NCI-H446 treated with DMSO at 0.1 percent for 48 hours (cell line): ENCODE results near the gene EIF4A3.
"Not testable (repeated sequence)": the region's sequence is repeated elsewhere in the genome, so short reads cannot be mapped to it uniquely, and the experiment has no call there.

Experiments used
- DNase-seq: peaks from one replicate; lab custom pipeline; 2025; lab: John Stamatoyannopoulos, UW

The EIF4A3 gene

DNA sequence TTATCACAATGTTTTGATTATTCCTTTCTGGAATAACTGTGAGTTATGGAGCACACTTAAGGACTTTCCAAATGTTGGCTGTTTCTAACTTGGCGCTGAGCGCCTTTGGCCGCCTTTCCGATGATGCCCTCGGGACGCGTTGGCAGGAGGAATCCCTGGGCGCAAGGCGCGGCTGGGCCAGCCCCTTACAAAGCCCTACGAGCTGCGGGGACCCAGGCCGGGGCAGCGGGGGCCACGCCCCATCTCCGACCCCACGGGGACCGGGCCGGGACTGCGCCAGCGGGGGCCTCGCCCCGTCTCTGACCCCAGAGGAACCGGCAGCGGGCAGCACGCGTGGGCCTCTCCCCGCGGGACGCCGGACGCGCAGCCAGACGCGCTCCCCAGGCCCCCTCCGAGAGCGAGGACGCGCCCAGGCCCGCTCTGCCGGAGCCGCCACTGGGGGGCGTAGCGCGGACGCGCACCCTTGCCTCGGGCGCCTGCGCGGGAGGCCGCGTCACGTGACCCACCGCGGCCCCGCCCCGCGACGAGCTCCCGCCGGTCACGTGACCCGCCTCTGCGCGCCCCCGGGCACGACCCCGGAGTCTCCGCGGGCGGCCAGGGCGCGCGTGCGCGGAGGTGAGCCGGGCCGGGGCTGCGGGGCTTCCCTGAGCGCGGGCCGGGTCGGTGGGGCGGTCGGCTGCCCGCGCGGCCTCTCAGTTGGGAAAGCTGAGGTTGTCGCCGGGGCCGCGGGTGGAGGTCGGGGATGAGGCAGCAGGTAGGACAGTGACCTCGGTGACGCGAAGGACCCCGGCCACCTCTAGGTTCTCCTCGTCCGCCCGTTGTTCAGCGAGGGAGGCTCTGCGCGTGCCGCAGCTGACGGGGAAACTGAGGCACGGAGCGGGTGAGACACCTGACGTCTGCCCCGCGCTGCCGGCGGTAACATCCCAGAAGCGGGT is 45.6 kb downstream of the EIF4A3 start, which contains the start of gene GAA:
TSS of gene GAA (plus strand) at position 571 of the 935 bp plus-strand sequence. CDS start 3,006 bp downstream, outside the sequence.
- peak; percentile 64 for DNase-seq

DNA sequence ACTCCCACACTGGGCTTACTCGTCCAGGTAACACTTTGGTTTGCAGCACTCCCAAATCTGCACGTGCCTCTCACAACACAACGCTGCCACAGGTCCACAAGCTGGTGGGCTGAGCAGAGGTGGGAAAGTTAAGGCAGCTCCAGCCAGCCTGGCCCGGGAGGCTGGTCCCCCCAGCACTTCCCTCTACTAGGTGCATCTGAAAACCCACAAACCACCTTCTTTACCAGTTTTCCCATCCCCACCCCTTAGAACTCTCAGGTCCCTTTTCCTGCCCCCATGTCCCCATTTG is 46.9 kb downstream of the EIF4A3 start:
- DNase-seq, result no peak

DNA sequence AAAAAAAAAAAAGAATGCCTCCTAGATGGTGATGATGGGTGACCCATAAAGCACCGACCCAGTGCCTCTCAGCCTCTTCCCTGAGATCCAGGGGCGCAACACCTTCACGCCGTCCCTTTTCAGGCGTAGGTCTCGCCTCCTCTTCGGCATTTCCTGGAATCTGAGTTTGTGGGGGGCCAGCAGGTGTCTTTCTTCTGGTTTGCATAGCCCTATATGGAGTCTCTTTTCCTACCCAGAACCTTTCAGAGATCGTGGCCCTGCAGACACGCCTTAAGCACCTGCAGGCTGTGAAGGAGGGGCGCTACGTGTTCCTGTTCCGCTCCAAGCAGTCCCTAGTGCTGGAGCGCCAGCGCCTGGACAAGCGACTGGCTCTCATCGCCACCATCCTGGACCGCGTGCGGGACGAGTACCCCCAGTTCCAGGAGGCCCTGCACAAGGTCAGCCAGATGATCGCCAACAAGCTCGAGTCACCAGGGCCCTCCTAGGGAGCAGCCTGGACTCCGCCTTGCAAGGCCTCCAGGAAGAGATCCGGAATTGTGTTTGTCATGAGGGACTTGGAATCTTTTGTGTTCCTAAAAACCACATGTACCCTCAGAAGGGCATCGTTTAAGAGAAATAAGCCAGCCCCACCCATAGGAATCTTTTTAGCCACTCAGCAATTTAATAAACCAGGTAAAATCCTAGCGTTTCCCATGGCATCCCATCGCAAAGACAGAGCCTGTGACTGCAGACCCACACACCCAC is 47.5 kb downstream of the EIF4A3 start:
- no peak for DNase-seq

DNA sequence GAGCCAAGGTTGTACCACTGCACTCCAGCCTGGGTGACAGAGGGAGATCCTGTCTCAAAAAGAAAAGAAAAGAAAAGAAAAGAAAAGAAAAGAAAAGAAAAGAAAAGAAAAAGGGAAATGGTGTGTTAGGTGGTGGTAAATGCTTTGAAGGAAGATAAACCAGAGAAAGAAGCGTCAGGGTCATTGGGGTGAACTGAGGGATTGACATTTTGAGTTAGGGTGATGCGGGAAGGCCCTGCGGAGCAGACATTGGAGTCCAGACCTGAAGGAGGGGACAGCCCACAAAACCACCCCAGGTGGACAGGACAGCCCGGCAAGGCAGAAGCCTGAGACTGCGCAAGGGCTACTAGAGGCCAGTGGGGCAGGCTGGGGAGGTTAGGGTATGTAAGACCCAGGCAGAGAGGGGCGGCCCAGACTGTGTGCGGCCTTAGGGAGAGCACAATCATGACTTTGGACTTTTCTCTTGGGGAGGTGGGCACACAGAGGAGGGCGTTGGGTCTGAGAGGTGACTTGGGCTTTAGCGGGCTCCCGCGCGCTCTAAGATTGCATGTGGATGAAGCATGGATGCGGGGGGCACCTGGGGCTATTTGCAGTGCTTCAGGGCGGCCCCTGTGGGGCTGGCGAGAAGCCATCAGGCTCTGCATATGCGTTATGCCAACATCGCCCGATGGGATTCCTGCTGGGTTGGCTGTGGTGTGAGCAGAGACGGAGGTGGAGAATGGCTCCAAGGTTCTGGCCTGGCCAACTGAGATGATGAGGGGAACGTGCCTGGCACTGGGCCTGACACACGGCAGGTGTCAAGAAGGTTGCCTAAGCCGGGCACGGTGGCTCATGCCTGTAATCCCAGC is 48.9 kb downstream of the EIF4A3 start:
- no peak for DNase-seq

DNA sequence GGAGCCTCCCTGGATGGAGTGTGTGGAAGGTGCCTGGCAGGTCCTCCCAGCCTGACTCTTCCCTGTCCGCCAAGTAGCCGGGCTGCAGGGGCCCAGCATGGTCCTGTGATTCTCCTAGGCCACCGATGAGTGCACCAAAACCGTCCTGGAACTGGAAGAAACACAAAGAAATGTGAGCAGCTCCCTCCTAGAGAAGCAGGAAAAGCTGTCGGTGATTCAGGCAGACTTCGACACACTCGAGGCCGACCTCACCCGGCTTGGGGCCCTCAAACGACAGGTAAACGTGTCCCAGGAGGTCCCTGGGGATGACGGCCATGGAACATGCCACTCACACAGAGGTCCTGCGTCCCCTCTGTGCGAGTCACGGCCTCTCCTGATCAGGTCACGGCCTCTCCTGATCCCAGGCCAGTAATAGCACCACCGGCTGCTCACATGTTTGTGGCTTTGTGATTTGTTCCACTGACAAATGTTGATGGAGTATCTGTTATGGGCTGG is 49.8 kb downstream of the EIF4A3 start:
- DNase-seq, result no peak

DNA sequence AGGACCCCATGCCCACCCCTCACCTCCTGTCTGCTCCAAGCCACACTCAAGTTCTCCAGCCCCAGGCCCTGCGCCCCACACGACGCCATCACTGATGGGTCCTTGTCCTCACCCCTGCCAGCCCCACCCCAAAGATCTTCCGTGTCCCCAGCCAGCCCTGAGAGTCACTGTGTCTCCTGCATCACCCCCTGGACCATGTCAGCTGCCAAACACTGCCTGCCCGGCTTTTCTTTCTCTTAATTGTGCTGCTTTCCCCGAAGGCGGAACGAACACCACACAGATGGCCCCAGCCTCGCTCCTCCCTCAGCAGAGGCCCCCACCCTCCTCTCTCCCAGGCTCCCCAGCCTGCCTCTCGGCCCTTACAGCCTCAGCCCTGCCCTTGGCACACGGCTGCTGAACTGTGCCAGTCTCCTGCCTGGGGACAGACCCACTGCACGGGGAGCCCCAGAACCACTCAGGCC is 50.3 kb downstream of the EIF4A3 start:
- DNase-seq, result no peak

DNA sequence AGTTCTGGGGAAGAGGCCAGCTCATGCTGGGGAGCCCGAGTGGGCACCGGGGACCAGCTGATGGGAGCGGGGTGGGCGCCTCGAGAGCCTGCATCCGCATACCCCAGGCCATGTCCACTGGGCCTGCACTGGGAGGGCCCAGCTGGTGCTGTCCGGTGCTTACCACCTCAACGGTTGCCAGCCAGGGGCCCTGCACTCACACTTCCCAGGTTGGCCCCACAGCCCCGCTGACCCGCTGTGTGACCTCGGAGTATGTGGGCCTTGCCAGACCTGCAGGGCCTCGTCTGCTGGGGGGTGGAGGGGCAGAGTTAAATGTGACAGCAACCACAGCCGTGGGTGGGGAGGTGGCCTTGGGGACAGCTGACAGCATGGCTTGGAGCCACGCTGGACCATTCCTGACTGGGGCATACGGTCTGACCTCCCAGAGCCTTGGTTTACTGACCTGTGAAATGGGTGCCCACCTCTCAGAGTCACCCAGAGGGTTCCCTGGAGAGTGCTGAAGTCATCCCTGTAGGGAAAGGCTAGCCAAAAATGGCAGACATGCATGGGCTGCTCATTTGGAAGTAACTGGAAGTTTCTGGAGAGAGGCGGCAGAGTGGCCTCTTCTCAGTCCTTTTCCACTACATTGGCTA is 51.0 kb downstream of the EIF4A3 start:
- DNase-seq, result no peak

DNA sequence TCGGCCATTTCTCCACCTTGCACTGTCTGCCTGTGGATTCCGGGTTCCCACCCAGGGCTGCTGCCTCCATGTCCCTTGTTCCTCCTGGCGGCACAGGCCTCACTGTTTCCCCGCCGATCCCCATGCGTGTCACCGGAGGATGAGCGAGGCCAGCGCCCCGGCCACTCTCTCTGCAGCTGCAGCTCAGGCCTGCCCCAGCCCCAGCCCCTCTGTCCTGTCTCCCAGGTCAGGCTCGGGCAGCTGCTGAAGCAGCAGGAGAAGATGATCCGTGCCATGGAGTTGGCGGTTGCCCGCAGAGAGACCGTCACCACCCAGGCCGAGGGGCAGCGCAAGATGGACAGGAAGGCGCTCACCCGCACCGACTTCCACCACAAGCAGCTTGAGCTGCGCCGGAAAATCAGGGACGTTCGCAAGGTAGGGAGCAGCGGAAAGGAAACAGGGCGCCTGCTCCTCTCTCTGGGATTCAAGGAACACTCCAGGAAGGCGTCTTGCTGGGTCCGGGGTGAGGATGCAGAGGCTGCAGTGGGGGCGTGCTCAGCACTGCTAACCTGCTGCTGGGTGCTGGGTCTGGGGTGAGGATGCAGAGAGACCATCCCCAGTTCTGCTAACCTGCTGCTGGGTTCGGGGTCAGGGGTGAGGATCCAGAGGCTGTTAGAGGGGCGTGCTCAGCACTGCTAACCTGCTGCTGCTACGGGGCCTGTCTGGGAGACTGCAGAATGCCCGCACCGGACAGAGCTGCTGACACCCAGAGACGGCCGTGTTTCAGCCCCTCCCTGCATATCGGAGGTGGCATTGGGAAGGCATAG is 51.7 kb downstream of the EIF4A3 start:
- DNase-seq, result no peak

DNA sequence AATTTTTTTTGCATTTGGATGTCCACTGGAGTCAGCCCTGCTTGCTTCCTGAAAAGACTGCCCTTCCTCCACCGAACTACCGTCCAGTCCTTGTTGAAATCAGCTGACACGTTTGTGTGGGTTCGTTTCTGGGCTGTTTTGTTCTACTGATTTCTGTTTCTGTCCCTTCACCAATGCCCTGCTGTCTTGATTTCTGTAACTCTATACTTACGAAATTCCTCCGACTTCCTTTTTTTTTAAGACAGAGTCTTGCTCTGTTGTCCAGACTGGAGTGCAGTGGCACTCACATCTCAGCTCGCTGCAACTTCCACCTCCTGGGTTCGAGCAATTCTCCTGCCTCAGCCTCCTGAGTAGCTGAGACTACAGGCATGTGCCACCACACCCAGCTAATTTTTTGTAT is 54.0 kb downstream of the EIF4A3 start:
- no peak for DNase-seq

DNA sequence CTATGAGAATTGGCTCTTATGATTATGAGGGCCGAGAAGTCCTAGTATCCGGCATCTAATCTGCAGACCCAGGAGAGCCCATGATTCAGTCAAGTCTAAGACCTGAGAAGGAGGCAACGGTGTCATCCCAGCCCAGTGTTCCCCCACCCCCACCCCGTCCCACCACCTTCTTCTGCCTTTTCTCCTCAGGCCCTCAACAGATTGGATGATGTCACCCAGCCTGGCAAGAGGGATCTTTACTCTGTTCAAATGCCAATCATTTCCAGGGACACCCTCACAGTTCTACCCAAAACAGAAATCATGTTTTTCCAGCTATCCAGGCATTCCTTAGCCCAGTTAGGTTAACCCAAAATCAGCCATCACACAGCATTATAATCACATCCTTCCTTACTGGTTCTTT is 55.6 kb downstream of the EIF4A3 start:
- DNase-seq, result no peak

DNA sequence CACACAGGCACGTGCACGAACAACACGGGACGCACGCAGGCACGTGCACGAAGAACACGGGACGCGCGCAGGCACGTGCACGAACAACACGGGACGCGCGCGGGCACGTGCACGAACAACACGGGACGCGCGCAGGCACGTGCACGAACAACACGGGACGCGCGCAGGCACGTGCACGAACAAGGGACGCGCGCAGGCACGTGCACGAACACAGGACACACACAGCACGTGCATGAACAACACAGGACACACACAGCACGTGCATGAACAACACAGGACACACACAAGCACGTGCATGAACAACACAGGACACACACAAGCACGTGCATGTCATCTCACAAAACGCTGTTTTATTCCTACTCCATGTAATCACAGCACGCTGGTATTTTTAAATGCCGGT is 56.8 kb downstream of the EIF4A3 start:
- not testable (repeated sequence) for DNase-seq

DNA sequence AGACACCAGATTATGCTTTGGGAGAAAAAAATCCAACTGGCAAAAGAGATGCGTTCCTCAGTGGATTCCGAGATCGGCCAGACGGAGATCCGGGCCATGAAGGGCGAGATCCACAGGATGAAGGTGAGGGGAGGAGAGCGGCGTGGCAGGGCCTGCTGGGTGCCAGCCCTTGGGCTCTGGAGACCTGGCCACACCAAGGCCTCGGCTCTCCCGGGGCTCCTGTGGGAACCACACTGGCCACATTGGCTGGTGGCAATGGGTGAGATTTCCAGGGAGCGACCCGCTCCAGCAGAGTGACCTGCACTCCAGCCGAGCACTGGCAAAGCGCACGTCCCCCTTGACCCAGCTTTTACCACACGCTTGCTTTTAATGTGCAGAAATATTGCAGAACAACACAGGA is 57.2 kb downstream of the EIF4A3 start:
- no peak for DNase-seq

DNA sequence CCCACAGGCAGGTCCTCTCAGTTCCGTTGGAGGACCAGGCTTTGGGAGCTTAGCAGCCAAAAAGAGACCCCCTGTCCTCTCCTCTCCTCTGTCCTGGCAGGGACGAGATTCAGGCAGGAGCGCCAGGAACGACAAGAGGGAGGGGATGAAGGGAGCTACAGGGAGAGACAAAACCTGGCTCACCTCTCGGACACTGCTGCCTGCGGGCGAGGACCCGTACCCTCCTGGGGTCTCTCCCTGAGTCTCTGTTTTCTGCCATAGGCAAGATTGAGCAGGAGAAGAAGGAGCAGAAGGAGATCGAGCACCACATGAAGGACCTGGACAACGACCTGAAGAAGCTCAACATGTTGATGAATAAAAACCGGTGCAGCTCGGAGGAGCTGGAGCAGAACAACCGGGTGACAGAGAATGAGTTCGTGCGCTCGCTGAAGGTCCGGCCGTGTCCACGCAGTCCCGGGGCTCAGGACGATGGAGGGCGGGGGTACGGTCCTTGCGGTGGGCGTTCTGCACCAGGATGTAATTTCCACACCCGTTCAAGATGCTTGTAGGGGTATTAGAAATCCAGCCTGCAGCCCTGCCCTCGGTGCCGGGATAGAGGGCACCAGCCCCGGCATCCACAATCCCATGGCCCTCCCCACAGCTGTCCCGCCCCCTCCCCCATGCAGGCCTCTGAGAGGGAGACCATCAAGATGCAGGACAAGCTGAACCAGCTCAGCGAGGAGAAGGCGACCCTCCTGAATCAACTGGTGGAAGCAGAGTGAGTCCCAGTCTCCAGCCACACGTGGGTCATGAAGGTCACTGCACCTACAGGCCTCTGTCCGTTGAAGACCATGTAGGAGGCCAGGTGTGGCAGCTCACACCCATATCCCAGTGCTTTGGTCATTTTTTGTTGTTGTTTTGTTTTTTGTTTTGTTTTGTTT is 59.3 kb downstream of the EIF4A3 start:
- DNase-seq, result no peak

DNA sequence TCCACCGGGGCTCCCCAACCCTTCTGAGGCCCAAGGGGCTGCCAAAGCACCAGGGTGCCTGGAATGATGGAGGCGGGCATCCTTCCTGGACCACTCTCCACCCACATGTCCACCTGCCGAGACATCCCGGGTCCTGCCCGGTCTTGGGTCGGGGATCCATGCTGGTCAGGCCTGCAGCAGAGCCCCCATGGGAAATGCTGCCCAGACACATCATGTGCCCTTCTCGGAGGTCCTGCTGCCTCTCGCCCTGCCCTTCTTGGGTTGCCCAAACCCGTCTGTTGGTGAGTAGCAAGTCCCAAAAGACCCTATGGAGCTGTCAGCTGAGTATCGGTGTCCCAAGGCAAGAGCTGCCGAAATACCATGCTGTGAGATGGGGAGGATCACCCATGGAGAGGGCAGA is 60.3 kb downstream of the EIF4A3 start:
- DNase-seq, result no peak

DNA sequence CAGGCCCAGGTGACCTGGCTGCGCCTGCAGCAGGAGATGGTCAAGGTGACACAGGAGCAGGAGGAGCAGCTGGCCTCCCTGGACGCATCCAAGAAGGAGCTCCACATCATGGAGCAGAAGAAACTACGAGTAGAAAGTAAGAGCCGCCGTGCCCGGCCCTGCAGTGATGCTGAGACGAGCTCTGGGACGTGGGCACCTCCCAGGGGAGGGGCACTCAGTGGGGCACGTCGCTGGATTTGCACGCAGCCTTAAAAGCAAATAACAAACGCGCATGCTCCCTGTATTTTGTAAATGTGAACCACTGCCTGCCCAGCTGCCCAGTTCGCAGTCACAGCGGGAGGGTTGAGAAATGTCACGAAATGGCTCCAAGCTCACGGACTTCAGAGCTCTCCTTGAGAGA is 60.8 kb downstream of the EIF4A3 start:
- DNase-seq, result no peak

DNA sequence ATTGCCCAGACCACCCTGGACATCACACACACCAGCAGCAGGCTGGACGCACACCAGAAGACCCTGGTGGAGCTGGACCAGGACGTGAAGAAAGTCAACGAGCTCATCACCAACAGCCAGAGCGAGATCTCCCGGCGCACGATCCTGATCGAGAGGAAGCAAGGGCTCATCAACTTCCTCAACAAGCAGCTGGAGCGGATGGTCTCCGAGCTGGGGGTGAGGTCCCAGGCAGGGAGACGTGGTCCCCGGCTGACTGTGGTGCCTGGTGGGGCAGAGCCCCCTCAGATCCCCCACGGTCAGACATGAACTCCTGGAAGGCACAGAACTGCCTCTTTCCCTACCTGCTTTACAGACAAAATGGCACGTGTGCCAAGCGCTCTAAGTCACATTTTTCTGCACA is 62.2 kb downstream of the EIF4A3 start:
- no peak for DNase-seq
